Pancreas (tissue), 10 donors: ENCODE results near the gene HSPBAP1. TPM values are rescaled to one million over a fixed set of nuclear protein-coding genes. Genes with fewer than 3 reads are reported as not detected.
A peak's percentile ranks its signal among the peaks of the same experiment; 100 is the strongest.
"Not testable (repeated sequence)": the region's sequence is repeated elsewhere in the genome, so short reads cannot be mapped to it uniquely, and the experiment has no call there.

Experiments used
- ATAC-seq, 4 donors: fragments of 200-7000 bp; cut with Tn5 transposase; one replicate each; pipeline versions ENCODE4 v1.8.0 to v1.9.1; 2020; ENCODE audit warnings: mild to moderate bottlenecking in 4 of 4, moderate library complexity in 4 of 4
- DNase-seq, 6 donors: peaks; one replicate each; pipeline ENCODE4 v3.0.0-alpha.2; 2020
- FAIRE-seq: peaks from 2 replicates; lab custom pipeline; 2012; peaks lifted over from hg19 to GRCh38; lab: Jason Lieb, UNC
- H3K27ac ChIP-seq, 4 donors: fragments of 200-600 bp; sonication (generic); 1 replicate in 3 of 4; 2 replicates in 1 of 4; pipeline versions ENCODE4 v1.5.0 to v1.8.0; 2020
- H3K27me3 ChIP-seq, 4 donors: fragments of 200-600 bp; one replicate each; pipeline ENCODE4 v1.8.0; 2021
- H3K36me3 ChIP-seq, 3 donors: fragments of 200-600 bp; sonication (generic) in 1 of 3; one replicate each; pipeline versions ENCODE4 v1.5.0 to v1.8.0; 2020 to 2021
- H3K4me1 ChIP-seq, 3 donors: fragments of 200-600 bp; one replicate each; pipeline ENCODE4 v1.8.0; 2021
- H3K4me3 ChIP-seq, 4 donors: fragments of 200-600 bp; sonication (generic) in 2 of 4; one replicate each; pipeline versions ENCODE4 v1.5.0 to v1.8.0; 2020 to 2021
- H3K9me3 ChIP-seq, 4 donors: fragments of 200-600 bp; one replicate each; pipeline ENCODE4 v1.8.0; 2021
- WGBS, 2 donors: extraction: QIAGEN DNeasy Blood & Tissue Kit; methylation state at CpG; one replicate each; pipeline ENCODE4 v1.1.7; 2013; 5-methylcytosine and 5-hydroxymethylcytosine counted together
- intact Hi-C, 3 donors: fragments of 100-400 bp; cut with DNase I; formaldehyde crosslinking; loops; one replicate each; pipeline versions ENCODE4 v1.11.1 to v1.14.2; 2022
- polyA plus RNA-seq, 2 donors: library from polyadenylated mRNA; stranded (reverse); fragments of 200-250 nt; gene quantifications; one replicate each; pipeline ENCODE4 v1.2.3, GENCODE V29; 2013
- total RNA-seq, 6 donors: library from RNA; stranded (reverse); fragmentation: NEBNext Ultra II Directional in 4 of 6; extraction: Animal tissue kit (Norgen Biotek cat#: 25700) in 4 of 6; gene quantifications; one replicate each; pipeline versions ENCODE4 v1.2.1 to v1.2.4, GENCODE V29; 2021 to 2023
- TF ChIP-seq, protein P1 (sequence below), 4 donors: fragments of 200-600 bp; sonication (generic) in 3 of 4; IDR thresholded peaks; one replicate each; pipeline versions ENCODE4 v1.5.0 to v1.8.0; 2021; ENCODE audit warnings: antibody characterized with exemption in 4 of 4
- donor health status: healthy with polysubstance abuse.
- donor health status: DM: no; HTN: no; CAD: no; lungs with moderate emphysema.
- donor health status: DM: no; HTN: no; CAD: no.
- donor health status: control.
- donor health status: control.
- donor health status: Bipolar disorder and iron deficiency.
- donor health status: DM: yes; HTN: yes; CAD: no.
- donor health status: DM: no; HTN: no; CAD: no.
- donor health status: DM: no; HTN: no; CAD: no.
- donor health status: DM: yes; HTN: yes; CAD: no.

HSPBAP1 gene
- total and polyA plus RNA-seq, 8 donors, result 3.1 to 20.4 (median 4.6) TPM

DNA sequence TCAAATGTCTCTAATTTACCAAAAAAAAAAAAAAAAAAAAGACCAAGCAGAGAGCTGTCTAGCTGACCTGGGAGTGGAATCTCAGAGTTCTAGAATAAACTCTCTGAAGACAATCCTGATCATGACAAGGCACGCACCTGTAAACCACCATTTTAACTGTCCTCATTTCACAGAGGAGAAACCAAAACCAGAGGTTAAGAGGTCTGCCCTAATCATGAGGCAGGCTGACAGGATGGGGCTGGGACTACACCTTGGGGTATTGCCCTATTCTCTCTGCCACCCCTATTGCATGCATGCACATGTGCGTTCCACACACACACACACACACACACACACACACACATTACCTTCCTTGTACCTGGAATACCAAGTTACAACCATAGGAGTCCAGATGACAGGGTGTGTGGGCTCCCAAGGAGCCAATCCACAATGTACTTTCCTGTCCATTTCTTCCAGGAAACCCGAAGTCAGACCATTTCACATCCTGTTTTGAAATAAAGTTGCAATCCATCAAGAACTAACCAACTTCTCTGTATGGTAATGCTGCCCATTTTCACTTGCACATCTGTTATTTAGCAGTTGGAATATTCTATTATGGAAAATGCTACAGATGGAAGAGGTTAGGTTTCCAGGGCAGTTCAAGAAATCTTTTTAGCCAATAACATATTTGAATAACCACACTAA is 34.6 kb downstream of the HSPBAP1 start:
- Histone ChIP-seq H3K9me3 (no peaks in the 10 kb centered on the region), H3K27me3 (no peaks in the 10 kb centered on the region), H3K4me1 (peaks cover 8 to 12% (median 12%) of the 10 kb centered on the region in 3 donors), H3K36me3 (no peaks in the 10 kb centered on the region), H3K4me3 (no peak overlapping the region), H3K27ac (peak overlapping the region in 3 of 4 donors; percentile 15 to 33 (median 25))
- 81% methylated on average over 3 of the region's 3 CpGs for WGBS, 2 donors
- intact Hi-C loops, result no loop called here
- TF ChIP-seq, protein P1, sequence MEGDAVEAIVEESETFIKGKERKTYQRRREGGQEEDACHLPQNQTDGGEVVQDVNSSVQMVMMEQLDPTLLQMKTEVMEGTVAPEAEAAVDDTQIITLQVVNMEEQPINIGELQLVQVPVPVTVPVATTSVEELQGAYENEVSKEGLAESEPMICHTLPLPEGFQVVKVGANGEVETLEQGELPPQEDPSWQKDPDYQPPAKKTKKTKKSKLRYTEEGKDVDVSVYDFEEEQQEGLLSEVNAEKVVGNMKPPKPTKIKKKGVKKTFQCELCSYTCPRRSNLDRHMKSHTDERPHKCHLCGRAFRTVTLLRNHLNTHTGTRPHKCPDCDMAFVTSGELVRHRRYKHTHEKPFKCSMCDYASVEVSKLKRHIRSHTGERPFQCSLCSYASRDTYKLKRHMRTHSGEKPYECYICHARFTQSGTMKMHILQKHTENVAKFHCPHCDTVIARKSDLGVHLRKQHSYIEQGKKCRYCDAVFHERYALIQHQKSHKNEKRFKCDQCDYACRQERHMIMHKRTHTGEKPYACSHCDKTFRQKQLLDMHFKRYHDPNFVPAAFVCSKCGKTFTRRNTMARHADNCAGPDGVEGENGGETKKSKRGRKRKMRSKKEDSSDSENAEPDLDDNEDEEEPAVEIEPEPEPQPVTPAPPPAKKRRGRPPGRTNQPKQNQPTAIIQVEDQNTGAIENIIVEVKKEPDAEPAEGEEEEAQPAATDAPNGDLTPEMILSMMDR (IDR thresholded peaks at IDR 0.05), result no peak
- DNase-seq (no peak), FAIRE-seq (no peak), ATAC-seq (peak in 3 of 4 donors; percentile 3 to 60 (median 34))

DNA sequence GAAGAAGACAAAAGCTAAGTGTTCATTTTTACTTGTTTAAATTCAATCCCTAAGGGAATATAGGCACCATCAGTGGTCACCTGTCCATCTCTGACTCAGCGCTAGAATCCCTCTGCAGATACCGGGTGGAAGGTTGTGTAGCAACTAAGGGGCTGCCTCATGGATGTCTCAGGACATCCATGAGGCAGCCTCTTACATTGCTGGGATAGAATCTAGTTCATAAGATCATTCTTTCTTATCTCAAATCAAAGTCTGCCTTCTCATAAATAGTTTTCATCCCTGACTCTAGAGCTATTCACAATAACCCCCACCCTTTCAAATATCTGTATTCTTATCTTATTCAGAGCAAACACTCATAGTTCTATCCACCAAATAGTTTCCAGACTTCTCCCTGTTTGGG is 38.1 kb downstream of the HSPBAP1 start:
- H3K27me3 ChIP-seq, result no peaks in the 10 kb centered on the region
- H3K9me3 ChIP-seq, result no peaks in the 10 kb centered on the region
- ATAC-seq (peak in 1 of 4 donors; percentile 45), DNase-seq (no peak), FAIRE-seq (no peak)
- intact Hi-C loops, result no loop called here
- no peak overlapping the region for H3K27ac ChIP-seq
- WGBS, 2 donors, result 77 to 84% methylated on average over 2 of the region's 2 CpGs
- no peak overlapping the region for H3K4me3 ChIP-seq
- TF ChIP-seq, protein P1 (IDR thresholded peaks at IDR 0.05), result no peak
- H3K4me1 ChIP-seq, result peaks cover 8 to 12% (median 12%) of the 10 kb centered on the region in 3 donors
- H3K36me3 ChIP-seq, result no peaks in the 10 kb centered on the region

DNA sequence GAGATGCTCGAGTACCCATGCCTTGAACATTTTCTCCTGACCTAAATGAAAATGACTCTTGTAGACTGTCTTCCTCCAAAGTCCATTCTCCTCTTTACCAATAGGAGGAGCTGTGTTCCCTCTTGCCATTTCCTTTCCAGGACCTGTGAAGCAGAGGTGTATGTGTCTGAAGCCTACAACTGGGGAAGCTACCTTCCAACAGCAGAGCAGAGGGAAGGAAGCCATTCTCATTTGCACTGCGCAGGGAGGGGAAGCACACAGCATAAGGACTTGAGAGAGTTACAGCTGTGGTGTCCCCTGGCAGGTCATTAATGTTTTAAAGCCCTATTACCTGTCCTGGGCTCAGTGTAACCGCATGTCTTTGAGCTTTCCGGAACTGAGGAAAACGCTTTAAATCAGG is 38.7 kb downstream of the HSPBAP1 start:
- Histone ChIP-seq H3K4me3 (no peak overlapping the region), H3K9me3 (no peaks in the 10 kb centered on the region), H3K27ac (no peak overlapping the region), H3K36me3 (no peaks in the 10 kb centered on the region), H3K27me3 (no peaks in the 10 kb centered on the region), H3K4me1 (peaks cover 7 to 8% (median 8%) of the 10 kb centered on the region in 3 donors)
- intact Hi-C loops, result no loop called here
- no peak for DNase-seq
- 65 to 68% methylated on average over 5 of the region's 5 CpGs for WGBS, 2 donors
- FAIRE-seq, result no peak
- ATAC-seq, result peak; percentile 59 to 90 (median 81)
- TF ChIP-seq, protein P1 (IDR thresholded peaks at IDR 0.05), result peak; percentile 38 to 59 (median 48)

DNA sequence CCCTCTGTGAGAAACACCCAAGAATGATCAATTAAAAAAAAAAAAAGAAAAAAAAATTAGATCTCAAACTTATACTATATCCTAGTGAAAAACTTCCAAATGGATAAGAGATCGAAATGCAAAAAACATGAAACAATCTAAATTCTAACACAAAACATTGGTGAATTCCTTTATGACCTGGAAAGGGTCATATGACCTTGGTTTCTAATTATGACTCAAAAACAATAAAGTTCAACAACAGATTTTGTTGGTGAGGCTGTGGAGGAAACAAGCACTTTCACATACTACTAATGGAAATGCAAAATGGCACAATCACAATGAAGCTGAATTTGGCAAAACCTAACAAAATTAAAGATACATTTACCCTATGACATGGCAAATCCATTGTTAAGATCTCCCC is 45.3 kb downstream of the HSPBAP1 start:
- Histone ChIP-seq H3K27me3 (no peaks in the 10 kb centered on the region), H3K27ac (no peak overlapping the region), H3K9me3 (no peaks in the 10 kb centered on the region), H3K4me3 (no peak overlapping the region), H3K4me1 (peaks cover 0 to 4% (median 0%) of the 10 kb centered on the region in 3 donors), H3K36me3 (no peaks in the 10 kb centered on the region)
- TF ChIP-seq, protein P1 (IDR thresholded peaks at IDR 0.05), result no peak
- intact Hi-C loops, result no loop called here
- ATAC-seq (no peak), DNase-seq (no peak), FAIRE-seq (no peak)
- 99 to 100% methylated on average over 1 of the region's 1 CpG for WGBS, 2 donors

DNA sequence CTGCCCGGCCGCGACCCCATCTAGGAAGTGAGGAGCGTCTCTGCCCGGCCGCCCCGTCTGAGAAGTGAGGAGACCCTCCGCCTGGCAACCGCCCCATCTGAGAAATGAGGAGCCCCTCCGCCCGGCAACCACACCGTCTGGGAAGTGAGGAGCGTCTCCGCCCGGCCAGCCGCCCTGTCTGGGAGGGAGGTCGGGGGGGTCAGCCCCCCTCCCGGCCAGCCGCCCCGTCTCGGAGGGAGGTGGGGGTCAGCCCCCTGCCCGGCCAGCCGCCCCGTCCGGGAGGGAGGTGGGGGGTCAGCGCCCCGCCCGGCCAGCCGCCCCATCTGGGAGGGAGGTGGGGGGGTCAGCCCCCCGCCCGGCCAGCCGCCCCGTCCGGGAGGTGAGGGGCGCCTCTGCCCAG is 46.3 kb downstream of the HSPBAP1 start:
- H3K27me3 ChIP-seq, H3K4me3 ChIP-seq, H3K27ac ChIP-seq, ATAC-seq, H3K36me3 ChIP-seq, FAIRE-seq, H3K9me3 ChIP-seq, H3K4me1 ChIP-seq, intact Hi-C loops: not testable (repeated sequence)
- WGBS, 2 donors, result 96 to 98% methylated on average over 15 to 31 of the region's 35 CpGs
- DNase-seq, result peak in 1 of 6 donors; percentile 21
